ENCODE results near the gene NISCH.

NISCH gene

GRCh38 chr3:52446042-52446441 lies 9.4 kb upstream of the NISCH start:
- no peak for DNase-seq (ENCODE audit: extremely low spot score)
- TF ChIP-seq ARNT (IDR thresholded peaks at IDR 0.05): no peak
- no peak for TF ChIP-seq FOXK2 (IDR thresholded peaks at IDR 0.05)
- no peak for TF ChIP-seq SP1 (IDR thresholded peaks at IDR 0.05)
- no peak for TF ChIP-seq SUZ12 (IDR thresholded peaks at IDR 0.05)
- POLR2A ChIA-PET: interaction anchor here (1.4 to 2.6 kb wide), 3 partner anchors 12 to 158 kb away, joined by 4 to 11 read pairs (median 8); partner anchors contain the start of gene GLYCTK
- CTCF ChIA-PET: interaction anchor here (0.7 to 4.1 kb wide), 9 partner anchors 11 to 226 kb away, joined by 3 to 35 read pairs (median 5); partner anchors contain the start of gene WDR82

GRCh38 chr3:52446631-52447511 lies 8.5 kb upstream of the NISCH start:
- CTCF ChIA-PET: interaction anchor here (0.7 to 4.1 kb wide), 9 partner anchors 12 to 227 kb away, joined by 3 to 35 read pairs (median 5); partner anchors contain the start of gene WDR82
- POLR2A ChIA-PET: interaction anchor here (2.3 to 2.6 kb wide), 2 partner anchors 13 to 159 kb away, joined by 8 to 11 read pairs; partner anchors contain the start of gene GLYCTK
- peak; percentile 69 for DNase-seq (ENCODE audit: extremely low spot score)
- TF ChIP-seq BHLHE40 (IDR thresholded peaks at IDR 0.05; ENCODE audit: borderline replicate concordance) (no peak), L3MBTL2 (conservative IDR thresholded peaks at IDR 0.05) (peak; percentile 61)

GRCh38 chr3:52447512-52448355 lies 7.7 kb upstream of the NISCH start:
- ChIA-PET POLR2A (interaction anchor here (0.8 to 2.6 kb wide), 5 partner anchors 9 to 160 kb away, joined by 3 to 11 read pairs (median 4); partner anchors contain the start of gene GLYCTK), CTCF (interaction anchor here (0.6 to 4.1 kb wide), 9 partner anchors 9 to 229 kb away, joined by 3 to 35 read pairs (median 5); partner anchors contain the start of gene WDR82)
- no peak for DNase-seq (ENCODE audit: extremely low spot score)
- TF ChIP-seq ELF4 (IDR thresholded peaks at IDR 0.05) (no peak), NFRKB (IDR thresholded peaks at IDR 0.05) (no peak), CTBP1 (IDR thresholded peaks at IDR 0.05; ENCODE audit: borderline replicate concordance) (no peak), PKNOX1 (IDR thresholded peaks at IDR 0.05) (no peak), L3MBTL2 (conservative IDR thresholded peaks at IDR 0.05) (no peak), HDGF (IDR thresholded peaks at IDR 0.05; ENCODE audit: borderline replicate concordance) (no peak), FOXA1 (IDR thresholded peaks at IDR 0.05) (no peak), FOXK2 (IDR thresholded peaks at IDR 0.05) (no peak), BHLHE40 (IDR thresholded peaks at IDR 0.05; ENCODE audit: borderline replicate concordance) (no peak), TARDBP (IDR thresholded peaks at IDR 0.05) (no peak), FOXM1 (IDR thresholded peaks at IDR 0.05; ENCODE audit: borderline replicate concordance) (no peak), ARNT (IDR thresholded peaks at IDR 0.05) (no peak), SUZ12 (IDR thresholded peaks at IDR 0.05) (no peak), LEF1 (IDR thresholded peaks at IDR 0.05; ENCODE audit: borderline replicate concordance) (no peak), SP1 (IDR thresholded peaks at IDR 0.05) (no peak)

- CTCF ChIA-PET: interaction anchor here (1.2 kb wide), 1 partner anchor 23 kb away, joined by 6 read pairs; no protein-coding TSS in a partner anchor
- POLR2A ChIA-PET: no interaction called here
- no peak for DNase-seq (ENCODE audit: extremely low spot score)
- no peak for TF ChIP-seq BHLHE40 (IDR thresholded peaks at IDR 0.05; ENCODE audit: borderline replicate concordance)
- no peak for TF ChIP-seq ZNF384 (IDR thresholded peaks at IDR 0.05)
- no peak for TF ChIP-seq FOXA1 (IDR thresholded peaks at IDR 0.05)
- no peak for TF ChIP-seq SP1 (IDR thresholded peaks at IDR 0.05)
- no peak for TF ChIP-seq ARNT (IDR thresholded peaks at IDR 0.05)
- no peak for TF ChIP-seq SUZ12 (IDR thresholded peaks at IDR 0.05)
- TF ChIP-seq HDGF (IDR thresholded peaks at IDR 0.05; ENCODE audit: borderline replicate concordance): no peak
- TF ChIP-seq NFRKB (IDR thresholded peaks at IDR 0.05): no peak
- no peak for TF ChIP-seq TARDBP (IDR thresholded peaks at IDR 0.05)
- TF ChIP-seq PKNOX1 (IDR thresholded peaks at IDR 0.05): no peak
- no peak for TF ChIP-seq CTBP1 (IDR thresholded peaks at IDR 0.05; ENCODE audit: borderline replicate concordance)
- no peak for TF ChIP-seq FOXK2 (IDR thresholded peaks at IDR 0.05)
- no peak for TF ChIP-seq ELF4 (IDR thresholded peaks at IDR 0.05)
- TF ChIP-seq LEF1 (IDR thresholded peaks at IDR 0.05; ENCODE audit: borderline replicate concordance): no peak
Measured at GRCh38 chr3:52450489-52451236, 4.7 kb upstream of the NISCH start.

GRCh38 chr3:52451237-52452083 lies 3.9 kb upstream of the NISCH start:
- CTCF ChIA-PET: interaction anchor here (0.6 to 1.2 kb wide), 3 partner anchors 23 to 287 kb away, joined by 3 to 6 read pairs (median 5); no protein-coding TSS in a partner anchor
- no peak for TF ChIP-seq FOXM1 (IDR thresholded peaks at IDR 0.05; ENCODE audit: borderline replicate concordance)
- TF ChIP-seq LEF1 (IDR thresholded peaks at IDR 0.05; ENCODE audit: borderline replicate concordance): no peak
- TF ChIP-seq FOXA1 (IDR thresholded peaks at IDR 0.05): no peak
- TF ChIP-seq PKNOX1 (IDR thresholded peaks at IDR 0.05): no peak
- no peak for TF ChIP-seq ZNF384 (IDR thresholded peaks at IDR 0.05)
- TF ChIP-seq SP1 (IDR thresholded peaks at IDR 0.05): no peak
- no peak for TF ChIP-seq ARNT (IDR thresholded peaks at IDR 0.05)
- no peak for TF ChIP-seq TARDBP (IDR thresholded peaks at IDR 0.05)
- TF ChIP-seq CTBP1 (IDR thresholded peaks at IDR 0.05; ENCODE audit: borderline replicate concordance): no peak
- no peak for TF ChIP-seq NFRKB (IDR thresholded peaks at IDR 0.05)
- TF ChIP-seq HDGF (IDR thresholded peaks at IDR 0.05; ENCODE audit: borderline replicate concordance): no peak
- no peak for TF ChIP-seq FOXK2 (IDR thresholded peaks at IDR 0.05)
- no peak for TF ChIP-seq SUZ12 (IDR thresholded peaks at IDR 0.05)
- TF ChIP-seq BHLHE40 (IDR thresholded peaks at IDR 0.05; ENCODE audit: borderline replicate concordance): no peak
- no peak for TF ChIP-seq L3MBTL2 (conservative IDR thresholded peaks at IDR 0.05)
- TF ChIP-seq ELF4 (IDR thresholded peaks at IDR 0.05): no peak

More at GRCh38 chr3:52451237-52452083, 3.9 kb upstream of the NISCH start:
- POLR2A ChIA-PET: no interaction called here
- DNase-seq (ENCODE audit: extremely low spot score): no peak

All from HEK293T (cell line).